HCT116 (cell line): ENCODE data around the gene UBA52. TPM values are rescaled to one million over a fixed set of nuclear protein-coding genes. Genes with fewer than 3 reads are reported as not detected.

Experiments used
- ATAC-seq: fragments of 200-7000 bp; cut with Tn5 transposase; 2 replicates; pipeline ENCODE4 v1.9.1; 2020; ENCODE audit warnings: mild to moderate bottlenecking, moderate library complexity
- BruUV-seq: library from RNA; stranded (reverse); fragments of 400-500 nt; replicated peaks from 2 replicates; lab custom pipeline; 2021; lab: Mats Ljungman, UMichigan
- CTCF ChIA-PET: fragments of 300-600 bp; sonication (Branson Sonifier 250); formaldehyde crosslinking; loops from one replicate; lab custom pipeline; 2021; ENCODE audit warnings: antibody characterized with exemption; lab: Charles Lee
- POLR2A ChIA-PET: fragments of 300-600, 350-600 bp; sonication (Branson Sonifier 250); formaldehyde crosslinking; loops from one replicate; lab custom pipeline; 2021; ENCODE audit warnings: antibody characterized with exemption; lab: Charles Lee
- RAD21 ChIA-PET, 2 experiments: fragments of 300-600 bp; sonication (Branson Sonifier 250); formaldehyde crosslinking; loops; one replicate each; lab custom pipeline; 2023; ENCODE audit warnings: low total read pairs in 2 of 2; ENCODE audit not compliant: uncharacterized antibody in 2 of 2, unreplicated experiment in 2 of 2, low non-redundant PET in 1 of 2; lab: Charles Lee
- DNase-seq: peaks from one replicate; pipeline ENCODE4 v3.0.0-alpha.2; 2010; ENCODE audit warnings: low read depth, low spot score
- H2AFZ ChIP-seq: fragments of 200-600 bp; shearing (Covaris generic), sonication (generic); 2 replicates; pipeline ENCODE4 v1.6.1; 2017; ENCODE audit warnings: low read depth, mixed run types, mixed read lengths, antibody characterized with exemption, low read length; ENCODE audit not compliant: poor library complexity, severe bottlenecking
- H3K27ac ChIP-seq: 2 replicates; pipeline ENCODE4 v1.5.1; 2012; ENCODE audit warnings: low read depth, low read length
- H3K27me3 ChIP-seq: fragments of 200-600 bp; sonication (generic); 2 replicates; pipeline ENCODE4 v1.6.1; 2016; ENCODE audit warnings: mixed run types, low read length, mixed read lengths; ENCODE audit not compliant: insufficient read depth
- H3K36me3 ChIP-seq, 2 experiments: fragments of 200-500 bp in 1 of 2; fragments of 200-600 bp in 1 of 2; sonication (Bioruptor generic) in 1 of 2; sonication (generic) in 1 of 2; 2 replicates each; pipeline versions ENCODE4 v1.5.1 to v1.6.1; 2014 to 2016; ENCODE audit warnings: low read length in 2 of 2, inconsistent platforms in 1 of 2, mixed read lengths in 1 of 2, mixed run types in 1 of 2; ENCODE audit not compliant: insufficient read depth in 2 of 2, control insufficient read depth in 1 of 2
- H3K4me1 ChIP-seq, 2 experiments: fragments of 200-600 bp in 1 of 2; sonication (generic) in 1 of 2; 2 replicates each; pipeline versions ENCODE4 v1.5.1 to v1.6.1; 2012 to 2017; ENCODE audit warnings: low read length in 2 of 2, inconsistent platforms in 1 of 2, mild to moderate bottlenecking in 1 of 2, mixed read lengths in 1 of 2, mixed run types in 1 of 2, moderate library complexity in 1 of 2; ENCODE audit not compliant: insufficient read depth in 2 of 2, control insufficient read depth in 1 of 2
- H3K4me2 ChIP-seq: fragments of 200-600 bp; sonication (generic); 2 replicates; pipeline ENCODE4 v1.6.1; 2017; ENCODE audit warnings: mixed run types, low read length, mixed read lengths
- H3K4me3 ChIP-seq, 2 experiments: fragments of 200-600 bp in 1 of 2; sonication (generic) in 1 of 2; replicated peaks in 1 of 2; 2 replicates each; pipeline ENCODE4 v1.5.1; 2011 to 2016; ENCODE audit warnings: low read length in 2 of 2, control low read depth in 1 of 2, low read depth in 1 of 2, mild to moderate bottlenecking in 1 of 2, mixed read lengths in 1 of 2, mixed run types in 1 of 2
- H3K79me2 ChIP-seq: fragments of 200-600 bp; sonication (generic); 2 replicates; pipeline ENCODE4 v1.6.1; 2017; ENCODE audit warnings: mild to moderate bottlenecking, mixed run types, low read length, moderate library complexity, mixed read lengths; ENCODE audit not compliant: insufficient read depth
- H3K9ac ChIP-seq: fragments of 200-600 bp; sonication (generic); 2 replicates; pipeline ENCODE4 v1.6.1; 2016; ENCODE audit warnings: low read length, mixed read lengths
- H3K9me2 ChIP-seq: fragments of 200-600 bp; sonication (generic), shearing (Covaris generic); 2 replicates; pipeline ENCODE4 v1.6.1; 2017; ENCODE audit warnings: mixed run types, mild to moderate bottlenecking, moderate library complexity; ENCODE audit not compliant: insufficient read depth
- H3K9me3 ChIP-seq, 2 experiments: fragments of 200-500 bp in 1 of 2; fragments of 200-600 bp in 1 of 2; sonication (Bioruptor generic) in 1 of 2; sonication (generic) in 1 of 2; 2 replicates each; pipeline ENCODE4 v1.6.1; 2014 to 2017; ENCODE audit warnings: low read length in 2 of 2, mixed read lengths in 2 of 2, inconsistent platforms in 1 of 2, low read depth in 1 of 2, mild to moderate bottlenecking in 1 of 2, mixed run types in 1 of 2, moderate library complexity in 1 of 2; ENCODE audit not compliant: control insufficient read depth in 1 of 2, insufficient read depth in 1 of 2
- H4K20me1 ChIP-seq: fragments of 200-600 bp; sonication (generic), shearing (Covaris generic); 2 replicates; pipeline ENCODE4 v1.6.1; 2017; ENCODE audit warnings: mixed run types, mild to moderate bottlenecking, moderate library complexity; ENCODE audit not compliant: insufficient read depth
- CBX3 ChIP-seq: IDR thresholded peaks from 2 replicates; pipeline ENCODE4 v1.6.1; 2012; ENCODE audit warnings: low read depth
- CEBPB ChIP-seq: IDR thresholded peaks from 2 replicates; pipeline ENCODE4 v1.6.1; 2012; ENCODE audit warnings: low read depth
- EGR1 ChIP-seq: IDR thresholded peaks from 2 replicates; pipeline ENCODE4 v1.6.1; 2012; ENCODE audit warnings: low read depth
- EZH2 ChIP-seq: fragments of 200-600 bp; sonication (generic); IDR thresholded peaks from 2 replicates; pipeline ENCODE4 v1.6.1; 2017; ENCODE audit warnings: antibody characterized with exemption, mixed run types
- EZH2phosphoT487 ChIP-seq: fragments of 200-600 bp; IDR thresholded peaks from 2 replicates; pipeline ENCODE4 v1.6.1; 2018; ENCODE audit warnings: antibody characterized with exemption, borderline replicate concordance
- FOSL1 ChIP-seq: IDR thresholded peaks from 2 replicates; pipeline ENCODE4 v1.6.1; 2012; ENCODE audit warnings: low read depth
- JUND ChIP-seq: IDR thresholded peaks from 2 replicates; pipeline ENCODE4 v1.6.1; 2012
- POLR2A ChIP-seq: IDR thresholded peaks from 2 replicates; pipeline ENCODE4 v1.7.0; 2011; ENCODE audit warnings: borderline replicate concordance; ENCODE audit not compliant: insufficient read depth, insufficient read length; ENCODE audit errors: extremely low read depth
- SP1 ChIP-seq: IDR thresholded peaks from 2 replicates; pipeline ENCODE4 v1.6.1; 2012; ENCODE audit warnings: low read depth
- SRF ChIP-seq: IDR thresholded peaks from 2 replicates; pipeline ENCODE4 v1.6.1; 2012; ENCODE audit warnings: low read depth
- ZNF274 ChIP-seq: fragments of 200-500 bp; sonication (Bioruptor generic); IDR thresholded peaks from 2 replicates; pipeline ENCODE4 v1.6.1; 2014; ENCODE audit warnings: mild to moderate bottlenecking, low read depth, low read length, inconsistent platforms
- intact Hi-C: fragments of 100-400 bp; cut with micrococcal nuclease; formaldehyde crosslinking; loops from 2 replicates; pipeline ENCODE4 v1.10.0; 2022
- total RNA-seq: library from RNA; stranded (reverse); gene quantifications from one replicate; pipeline ENCODE4 v1.2.1, GENCODE V29; 2021; ENCODE audit not compliant: unreplicated experiment
- TF ChIP-seq, protein P1 (sequence below): IDR thresholded peaks from 2 replicates; pipeline ENCODE4 v1.6.1; 2012
- TF ChIP-seq, protein P2 (sequence below): IDR thresholded peaks from 2 replicates; pipeline ENCODE4 v1.6.1; 2012
- TF ChIP-seq, protein P3 (sequence below): IDR thresholded peaks from 2 replicates; pipeline ENCODE4 v1.6.1; 2012; ENCODE audit warnings: low read depth

The UBA52 gene
- total RNA-seq, 1 experiment from 2014 or later = 1,743 TPM

DNA sequence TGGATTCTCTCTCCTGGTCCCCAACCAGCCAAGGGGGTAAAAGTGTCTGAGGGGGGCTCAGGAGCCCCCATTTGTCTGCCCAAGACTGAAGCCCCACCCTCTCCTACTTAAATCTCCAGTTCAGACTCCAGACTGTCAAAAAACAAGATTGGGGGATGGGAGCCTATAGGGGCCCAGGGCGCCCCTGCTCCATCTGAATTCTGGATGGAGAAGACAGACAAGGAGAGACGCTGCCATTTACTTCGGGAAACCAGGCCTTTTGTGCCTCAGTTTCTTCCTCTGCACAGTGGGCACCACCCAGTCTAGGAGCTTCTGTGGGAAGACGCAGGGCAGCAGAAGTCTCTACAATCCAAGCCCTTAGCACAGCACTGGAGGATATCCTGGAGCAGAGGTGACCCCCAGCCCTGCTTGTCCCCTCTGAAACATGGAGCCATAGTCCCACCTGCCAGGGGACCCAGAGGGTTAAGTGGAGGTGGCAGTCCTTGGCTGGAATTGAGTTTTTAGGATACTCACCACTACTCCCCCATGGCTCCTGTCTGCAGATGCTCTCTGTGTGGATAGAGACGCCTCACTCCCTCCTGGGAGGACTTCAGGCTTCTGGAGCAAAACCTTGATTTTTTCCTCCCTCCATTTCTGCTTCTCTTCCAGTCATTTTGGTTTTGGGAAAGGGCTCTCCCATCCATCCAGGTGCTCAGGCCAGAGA, 36.6 kb downstream of the UBA52 start (continued):
- TF ChIP-seq FOSL1 = no peak
- TF ChIP-seq, all 23 proteins: peak for 0

DNA sequence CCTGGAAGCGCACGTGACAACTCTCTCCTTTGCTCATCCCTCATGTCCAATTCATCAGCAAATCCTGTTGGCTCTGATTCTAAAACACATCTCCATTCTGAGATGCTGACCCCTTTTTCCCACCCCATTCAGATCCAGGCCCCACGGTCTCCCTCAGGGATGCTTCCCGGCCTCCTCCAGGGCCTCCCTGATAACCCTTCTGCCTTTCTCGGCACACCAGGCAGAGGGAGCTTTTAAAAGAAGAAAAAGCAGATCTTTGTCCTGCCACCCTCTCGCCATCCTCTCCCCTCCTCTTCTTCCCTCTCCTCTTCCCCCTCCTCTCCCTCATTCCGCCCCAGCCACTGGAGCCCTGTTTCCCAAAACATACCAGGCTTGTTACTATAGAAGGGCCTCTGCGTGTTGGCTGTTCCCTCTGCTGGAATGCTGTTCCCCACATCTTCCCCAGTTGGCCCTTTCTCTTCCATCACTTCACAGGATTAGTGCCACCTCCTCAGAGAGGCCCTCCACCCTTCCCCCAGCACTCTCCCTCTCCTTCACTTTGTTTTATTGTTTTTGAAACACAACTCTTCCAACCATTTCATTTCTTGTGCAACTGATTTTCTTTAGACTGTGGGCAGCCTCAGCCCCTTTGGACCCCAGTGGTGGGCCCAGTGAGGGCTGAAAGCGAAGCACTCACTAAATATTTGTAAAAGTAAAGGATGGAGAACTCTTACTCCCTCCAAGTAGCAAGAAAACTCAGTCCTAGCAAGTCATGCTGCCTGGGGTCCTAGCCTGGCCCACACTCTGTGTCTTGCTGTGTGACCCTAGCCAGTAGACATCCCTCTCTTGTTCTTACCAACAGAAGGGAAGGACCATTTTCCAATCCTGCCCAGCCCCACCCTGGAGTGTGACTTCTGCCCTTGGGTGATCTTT, 37.4 kb downstream of the UBA52 start:
- Histone ChIP-seq H2AFZ (no peak overlapping the region), H3K27ac (no peak overlapping the region), H3K27me3 (peaks cover 33% of the 10 kb centered on the region; the same call in 1 of the 2 replicates), H3K9me2 (no peaks in the 10 kb centered on the region), H3K36me3 (no peaks in the 10 kb centered on the region), H4K20me1 (no peaks in the 10 kb centered on the region), H3K9me3 (no peaks in the 10 kb centered on the region), H3K4me2 (no peak overlapping the region), H3K4me1 (peaks cover 25 to 52% of the 10 kb centered on the region in 2 experiments), H3K79me2 (no peaks in the 10 kb centered on the region), H3K9ac (no peak overlapping the region), H3K4me3 (no peak overlapping the region)
- intact Hi-C loops = no loop called here
- CTCF ChIA-PET = no interaction called here
- TF ChIP-seq POLR2A = no peak
- no peak for TF ChIP-seq CEBPB
- TF ChIP-seq EZH2 = no peak
- TF ChIP-seq, protein P1, sequence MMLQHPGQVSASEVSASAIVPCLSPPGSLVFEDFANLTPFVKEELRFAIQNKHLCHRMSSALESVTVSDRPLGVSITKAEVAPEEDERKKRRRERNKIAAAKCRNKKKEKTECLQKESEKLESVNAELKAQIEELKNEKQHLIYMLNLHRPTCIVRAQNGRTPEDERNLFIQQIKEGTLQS = no peak
- no peak for TF ChIP-seq SRF
- no peak for TF ChIP-seq EGR1
- TF ChIP-seq, protein P2, sequence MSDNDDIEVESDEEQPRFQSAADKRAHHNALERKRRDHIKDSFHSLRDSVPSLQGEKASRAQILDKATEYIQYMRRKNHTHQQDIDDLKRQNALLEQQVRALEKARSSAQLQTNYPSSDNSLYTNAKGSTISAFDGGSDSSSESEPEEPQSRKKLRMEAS = no peak
- TF ChIP-seq, protein P3, sequence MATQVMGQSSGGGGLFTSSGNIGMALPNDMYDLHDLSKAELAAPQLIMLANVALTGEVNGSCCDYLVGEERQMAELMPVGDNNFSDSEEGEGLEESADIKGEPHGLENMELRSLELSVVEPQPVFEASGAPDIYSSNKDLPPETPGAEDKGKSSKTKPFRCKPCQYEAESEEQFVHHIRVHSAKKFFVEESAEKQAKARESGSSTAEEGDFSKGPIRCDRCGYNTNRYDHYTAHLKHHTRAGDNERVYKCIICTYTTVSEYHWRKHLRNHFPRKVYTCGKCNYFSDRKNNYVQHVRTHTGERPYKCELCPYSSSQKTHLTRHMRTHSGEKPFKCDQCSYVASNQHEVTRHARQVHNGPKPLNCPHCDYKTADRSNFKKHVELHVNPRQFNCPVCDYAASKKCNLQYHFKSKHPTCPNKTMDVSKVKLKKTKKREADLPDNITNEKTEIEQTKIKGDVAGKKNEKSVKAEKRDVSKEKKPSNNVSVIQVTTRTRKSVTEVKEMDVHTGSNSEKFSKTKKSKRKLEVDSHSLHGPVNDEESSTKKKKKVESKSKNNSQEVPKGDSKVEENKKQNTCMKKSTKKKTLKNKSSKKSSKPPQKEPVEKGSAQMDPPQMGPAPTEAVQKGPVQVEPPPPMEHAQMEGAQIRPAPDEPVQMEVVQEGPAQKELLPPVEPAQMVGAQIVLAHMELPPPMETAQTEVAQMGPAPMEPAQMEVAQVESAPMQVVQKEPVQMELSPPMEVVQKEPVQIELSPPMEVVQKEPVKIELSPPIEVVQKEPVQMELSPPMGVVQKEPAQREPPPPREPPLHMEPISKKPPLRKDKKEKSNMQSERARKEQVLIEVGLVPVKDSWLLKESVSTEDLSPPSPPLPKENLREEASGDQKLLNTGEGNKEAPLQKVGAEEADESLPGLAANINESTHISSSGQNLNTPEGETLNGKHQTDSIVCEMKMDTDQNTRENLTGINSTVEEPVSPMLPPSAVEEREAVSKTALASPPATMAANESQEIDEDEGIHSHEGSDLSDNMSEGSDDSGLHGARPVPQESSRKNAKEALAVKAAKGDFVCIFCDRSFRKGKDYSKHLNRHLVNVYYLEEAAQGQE = no peak
- no peak for TF ChIP-seq FOSL1
- TF ChIP-seq SP1 = no peak
- TF ChIP-seq EZH2phosphoT487 = no peak
- TF ChIP-seq CBX3 = no peak
- TF ChIP-seq ZNF274 = no peak
- no peak for TF ChIP-seq JUND
- DNase-seq = no peak
- no TSS peak for BruUV-seq
- ATAC-seq = no peak
- POLR2A ChIA-PET = no interaction called here
- RAD21 ChIA-PET = no interaction called here
